GM18508 (cell line): ENCODE results near the gene NFIA.
"Not testable (repeated sequence)": the region's sequence is repeated elsewhere in the genome, so short reads cannot be mapped to it uniquely, and the experiment has no call there.

ENCODE experiments used
- ATAC-seq: cut with Tn5 transposase; IDR thresholded peaks from one replicate; pipeline ENCODE4 v1.9.1; 2021; ENCODE audit warnings: moderate number of reproducible peaks; ENCODE audit not compliant: insufficient read depth, unreplicated experiment

NFIA gene

GRCh38 chr1:61260171-61260570 lies 177.8 kb downstream of the NFIA start:
- no peak for ATAC-seq

GRCh38 chr1:61261595-61261994 lies 179.2 kb downstream of the NFIA start:
- no peak for ATAC-seq

- no peak for ATAC-seq
Measured at GRCh38 chr1:61263905-61264824, 181.8 kb downstream of the NFIA start.

GRCh38 chr1:61264825-61265242 lies 182.5 kb downstream of the NFIA start:
- ATAC-seq, result no peak

GRCh38 chr1:61265665-61266064 lies 183.3 kb downstream of the NFIA start:
- ATAC-seq, result no peak

- ATAC-seq, result no peak
Measured at GRCh38 chr1:61266738-61267137, 184.4 kb downstream of the NFIA start.

GRCh38 chr1:61268546-61269240 lies 186.3 kb downstream of the NFIA start:
- no peak for ATAC-seq

- ATAC-seq, result no peak
Measured at GRCh38 chr1:61269602-61270001, 187.2 kb downstream of the NFIA start.

- no peak for ATAC-seq
Measured at GRCh38 chr1:61270107-61270506, 187.7 kb downstream of the NFIA start.

GRCh38 chr1:61270761-61271411 lies 188.5 kb downstream of the NFIA start:
- ATAC-seq, result no peak

GRCh38 chr1:61271412-61271789 lies 189.0 kb downstream of the NFIA start:
- ATAC-seq, result no peak

GRCh38 chr1:61273167-61273705 lies 190.9 kb downstream of the NFIA start:
- no peak for ATAC-seq

- ATAC-seq, result no peak
Measured at GRCh38 chr1:61273861-61274260, 191.5 kb downstream of the NFIA start.

GRCh38 chr1:61274939-61275338 lies 192.6 kb downstream of the NFIA start:
- ATAC-seq, result no peak

GRCh38 chr1:61276246-61276645 lies 193.9 kb downstream of the NFIA start:
- ATAC-seq, result no peak

- ATAC-seq, result no peak
Measured at GRCh38 chr1:61277121-61277690, 194.8 kb downstream of the NFIA start.

GRCh38 chr1:61278503-61278902 lies 196.1 kb downstream of the NFIA start:
- not testable (repeated sequence) for ATAC-seq

GRCh38 chr1:61278966-61279365 lies 196.6 kb downstream of the NFIA start:
- no peak for ATAC-seq

GRCh38 chr1:61279570-61279969 lies 197.2 kb downstream of the NFIA start:
- no peak for ATAC-seq

GRCh38 chr1:61280452-61280851 lies 198.1 kb downstream of the NFIA start:
- ATAC-seq, result no peak
